PC-3 (cell line): Measurements from ENCODE around the gene STING1.

ENCODE experiments used
- CTCF ChIP-seq: fragments of 300-600 bp; sonication (generic); conservative IDR thresholded peaks from 2 replicates; pipeline ENCODE4 v1.5.1; 2017; ENCODE audit warnings: antibody characterized with exemption, low read depth, mild to moderate bottlenecking, low read length
- EZH2 ChIP-seq: fragments of 300-600 bp; sonication (generic); IDR thresholded peaks from one replicate; pipeline ENCODE4 v1.6.1; 2017; ENCODE audit warnings: antibody characterized with exemption, mild to moderate bottlenecking, low read length; ENCODE audit not compliant: unreplicated experiment
- EZH2phosphoT487 ChIP-seq: fragments of 300-600 bp; sonication (generic); IDR thresholded peaks from 2 replicates; pipeline ENCODE4 v1.6.1; 2018; ENCODE audit warnings: mild to moderate bottlenecking, antibody characterized with exemption, low read length, borderline replicate concordance

GRCh38 chr5:139451176-139451575 is 31.4 kb downstream of the STING1 start:
- no peak for TF ChIP-seq CTCF
- no peak for TF ChIP-seq EZH2
- no peak for TF ChIP-seq EZH2phosphoT487
